Right lobe of liver (tissue), 6 donors: ENCODE measurements around the gene SPAAR. TPM values are rescaled to one million over a fixed set of nuclear protein-coding genes. Genes with fewer than 3 reads are reported as not detected.

Experiments used
- ATAC-seq, 4 donors: fragments of 200-7000 bp; cut with Tn5 transposase; one replicate each; pipeline ENCODE4 v1.9.1; 2020; ENCODE audit warnings: mild to moderate bottlenecking in 4 of 4, moderate library complexity in 4 of 4
- DNase-seq, 3 donors: peaks; one replicate each; pipeline ENCODE4 v3.0.0-alpha.2; 2020
- H3K27ac ChIP-seq, 3 donors: fragments of 200-600 bp; one replicate each; pipeline ENCODE4 v1.8.0; 2022
- H3K27me3 ChIP-seq, 2 donors: fragments of 200-600 bp; one replicate each; pipeline ENCODE4 v1.8.0; 2022
- H3K36me3 ChIP-seq, 4 donors: fragments of 200-600 bp; sonication (generic) in 1 of 4; one replicate each; pipeline versions ENCODE4 v1.5.1 to v1.8.0; 2017 to 2022; ENCODE audit warnings: control low read depth in 1 of 4
- H3K4me1 ChIP-seq, 4 donors: fragments of 200-600 bp; sonication (generic) in 1 of 4; one replicate each; pipeline versions ENCODE4 v1.5.1 to v1.8.0; 2017 to 2022; ENCODE audit warnings: control low read depth in 1 of 4
- H3K4me3 ChIP-seq, 3 donors: fragments of 200-600 bp; one replicate each; pipeline ENCODE4 v1.8.0; 2022
- H3K9me3 ChIP-seq, 4 donors: fragments of 200-600 bp; sonication (generic) in 1 of 4; one replicate each; pipeline versions ENCODE4 v1.5.1 to v1.8.0; 2017 to 2022; ENCODE audit warnings: control low read depth in 1 of 4
- CTCF ChIP-seq, 4 donors: fragments of 200-600 bp in 3 of 4; fragments of 450-650 bp in 1 of 4; IDR thresholded peaks; one replicate each; pipeline versions ENCODE4 v1.5.1 to v1.8.0; 2016 to 2022; ENCODE audit warnings: antibody characterized with exemption in 4 of 4, mild to moderate bottlenecking in 2 of 4
- POLR2A ChIP-seq: fragments of 450-650 bp; IDR thresholded peaks from one replicate; pipeline ENCODE4 v1.6.1; 2017; ENCODE audit warnings: antibody characterized with exemption, mild to moderate bottlenecking
- WGBS: methylation state at CpG from one replicate; pipeline ENCODE4 v1.1.6; 2018; ENCODE audit warnings: low coverage, low lambda C conversion rate; ENCODE audit not compliant: insufficient coverage; ENCODE audit errors: missing lambda C conversion rate; 5-methylcytosine and 5-hydroxymethylcytosine counted together
- intact Hi-C, 2 donors: fragments of 100-400 bp; cut with DNase I; formaldehyde crosslinking; loops; one replicate each; pipeline versions ENCODE4 v1.11.2 to v1.14.1; 2022
- total RNA-seq, 6 experiments: library from RNA; depleted of rRNA in 2 of 6; stranded (reverse); fragments of >200 nt in 2 of 6; fragmentation: NEBNext Ultra II Directional in 3 of 6; extraction: Animal tissue kit (Norgen Biotek cat#: 25700) in 3 of 6; gene quantifications; one replicate each; pipeline versions ENCODE4 v1.1.0 to v1.2.4, GENCODE V29; 2016 to 2023
- donor health status: DM: no; HTN: yes; CAD: no.
- donor health status: DM: no; HTN: no; CAD: no.
- donor health status: DM: no; HTN: no; CAD: no.
- donor health status: DM: no; HTN: yes; CAD: no.
- donor health status: DM: no; HTN: yes; CAD: no.

Gene SPAAR
- total RNA-seq, 6 experiments from 2014 or later = 0.37 to 1.4 (median 0.84) TPM

DNA sequence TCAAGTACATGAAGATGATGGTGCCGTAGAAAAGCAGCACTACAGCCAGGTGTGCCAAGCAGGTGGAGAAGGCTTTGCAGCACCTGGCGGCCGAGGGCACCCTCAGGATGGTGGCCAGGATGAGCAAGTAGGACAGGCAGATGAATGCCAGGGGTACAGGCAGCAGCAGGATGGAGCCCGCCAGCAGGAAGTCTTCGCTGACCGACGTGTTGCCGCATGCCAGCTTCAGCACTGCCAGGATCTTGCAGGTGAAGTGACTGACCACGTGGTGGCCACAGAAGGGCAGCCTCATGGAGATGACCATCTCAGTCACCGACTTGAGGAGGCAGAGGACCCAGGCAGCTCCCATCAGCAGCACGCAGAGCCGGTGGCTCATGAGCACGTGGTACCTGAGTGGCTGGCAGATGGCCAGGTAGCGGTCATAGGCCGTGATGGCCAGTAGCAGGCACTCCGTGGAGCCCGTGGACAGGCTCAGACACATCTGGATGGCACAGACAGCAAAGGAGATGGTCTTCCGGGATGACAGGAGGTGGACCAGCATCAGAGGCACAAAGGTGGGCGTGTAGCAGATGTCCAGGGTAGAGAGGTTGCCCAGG, 39.6 kb upstream of the SPAAR start:
- no peaks in the 10 kb centered on the region for H3K9me3 ChIP-seq
- H3K36me3 ChIP-seq = no peaks in the 10 kb centered on the region
- H3K27ac ChIP-seq = no peak overlapping the region
- H3K4me1 ChIP-seq = no peaks in the 10 kb centered on the region
- no peak overlapping the region for H3K4me3 ChIP-seq
- intact Hi-C loops = no loop called here
- DNase-seq (no peak), ATAC-seq (peak in 1 of 4 donors; percentile 27)
- 82% methylated on average over 2 of the region's 19 CpGs for WGBS
- TF ChIP-seq CTCF (IDR thresholded peaks at IDR 0.05) (no peak), POLR2A (no peak)
- H3K27me3 ChIP-seq = no peaks in the 10 kb centered on the region

- no peaks in the 10 kb centered on the region for H3K4me1 ChIP-seq
- no peak for TF ChIP-seq CTCF (IDR thresholded peaks at IDR 0.05)
- TF ChIP-seq POLR2A = no peak
- no peaks in the 10 kb centered on the region for H3K27me3 ChIP-seq
- no peak within 1 kb of the TSS for H3K27ac ChIP-seq
- intact Hi-C loops = no loop called here
- ATAC-seq (no peak), DNase-seq (no peak)
- no peaks in the 10 kb centered on the region for H3K9me3 ChIP-seq
- H3K4me3 ChIP-seq = no peak within 1 kb of the TSS
- WGBS = 79% methylated on average over 6 of the region's 8 CpGs
- no peaks in the 10 kb centered on the region for H3K36me3 ChIP-seq
Observed at GRCh38 chr9:35870351-35870923, 38.9 kb upstream of the SPAAR start, which contains the start of gene OR13J1. TSS of gene OR13J1 (minus strand) at chr9:35870401. CDS start at chr9:35870401, 0 bp downstream.

DNA sequence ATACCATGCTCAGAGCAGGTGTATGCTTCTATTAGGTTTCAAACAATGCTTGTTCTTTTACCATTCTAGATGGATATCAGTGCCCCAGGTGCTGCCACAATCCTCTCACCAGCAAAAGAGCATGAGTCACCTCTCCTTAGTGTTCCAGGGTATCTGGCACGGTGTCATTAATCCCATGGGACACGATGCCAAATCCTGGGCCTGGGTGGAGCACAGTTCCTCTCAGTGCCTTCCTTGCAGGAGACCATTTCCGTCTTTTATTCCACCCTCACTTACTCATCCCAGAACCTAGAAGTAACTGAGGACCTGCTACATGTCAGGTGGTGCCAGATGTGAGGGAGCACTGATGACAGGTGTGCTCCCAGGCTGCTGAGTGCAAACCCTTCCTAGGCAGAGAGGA, 37.7 kb upstream of the SPAAR start:
- DNase-seq = no peak
- no peak for ATAC-seq
- TF ChIP-seq POLR2A = no peak
- TF ChIP-seq CTCF (IDR thresholded peaks at IDR 0.05) = no peak
- intact Hi-C loops = no loop called here
- Histone ChIP-seq H3K4me1 (no peaks in the 10 kb centered on the region), H3K27ac (no peak overlapping the region), H3K4me3 (no peak overlapping the region), H3K27me3 (no peaks in the 10 kb centered on the region), H3K9me3 (no peaks in the 10 kb centered on the region), H3K36me3 (no peaks in the 10 kb centered on the region)
- WGBS = 42% methylated on average over 3 of the region's 3 CpGs

- DNase-seq (no peak), ATAC-seq (no peak)
- H3K36me3 ChIP-seq = no peaks in the 10 kb centered on the region
- H3K27me3 ChIP-seq = no peaks in the 10 kb centered on the region
- no peaks in the 10 kb centered on the region for H3K4me1 ChIP-seq
- no peak overlapping the region for H3K27ac ChIP-seq
- TF ChIP-seq CTCF (IDR thresholded peaks at IDR 0.05) = no peak
- no peak for TF ChIP-seq POLR2A
- no peak overlapping the region for H3K4me3 ChIP-seq
- intact Hi-C loops = no loop called here
- WGBS = 43% methylated on average over 3 of the region's 3 CpGs
- H3K9me3 ChIP-seq = no peaks in the 10 kb centered on the region
Observed at GRCh38 chr9:35872505-35872904, 36.8 kb upstream of the SPAAR start.
